HG03442 (cell line): ENCODE measurements around the gene RERE.

Experiments
- ATAC-seq: cut with Tn5 transposase; IDR thresholded peaks from one replicate; pipeline ENCODE4 v1.9.1; 2021; ENCODE audit warnings: mild to moderate bottlenecking, moderate library complexity; ENCODE audit not compliant: unreplicated experiment

The RERE gene

GRCh38 chr1:8438489-8438888 lies 379.0 kb downstream of the RERE start:
- ATAC-seq = no peak

GRCh38 chr1:8437347-8437746 lies 380.1 kb downstream of the RERE start:
- no peak for ATAC-seq

GRCh38 chr1:8435569-8436071 lies 381.8 kb downstream of the RERE start:
- ATAC-seq = no peak

- ATAC-seq = no peak
These were observed 383.3 kb downstream of the RERE start for GRCh38 chr1:8434101-8434500.

GRCh38 chr1:8431784-8432183 lies 385.7 kb downstream of the RERE start:
- ATAC-seq = no peak

- no peak for ATAC-seq
These were observed 386.4 kb downstream of the RERE start for GRCh38 chr1:8431019-8431418.

GRCh38 chr1:8430476-8430875 lies 387.0 kb downstream of the RERE start:
- ATAC-seq = no peak

GRCh38 chr1:8429549-8430110 lies 387.8 kb downstream of the RERE start:
- ATAC-seq = no peak

- no peak for ATAC-seq
These were observed 389.0 kb downstream of the RERE start for GRCh38 chr1:8428441-8428840.

GRCh38 chr1:8427986-8428385 lies 389.5 kb downstream of the RERE start:
- no peak for ATAC-seq

- peak; percentile 51 for ATAC-seq
These were observed 389.9 kb downstream of the RERE start for GRCh38 chr1:8427493-8427892.

- no peak for ATAC-seq
These were observed 390.4 kb downstream of the RERE start for GRCh38 chr1:8426996-8427395.

GRCh38 chr1:8425781-8426161 lies 391.7 kb downstream of the RERE start:
- ATAC-seq = no peak

- ATAC-seq = no peak
These were observed 392.2 kb downstream of the RERE start for GRCh38 chr1:8425150-8425780.

GRCh38 chr1:8424539-8425116 lies 392.8 kb downstream of the RERE start:
- no peak for ATAC-seq

GRCh38 chr1:8423692-8424538 lies 393.5 kb downstream of the RERE start:
- no peak for ATAC-seq

GRCh38 chr1:8423269-8423691 lies 394.2 kb downstream of the RERE start:
- ATAC-seq = no peak

GRCh38 chr1:8422510-8423268 lies 394.8 kb downstream of the RERE start:
- no peak for ATAC-seq

- ATAC-seq = no peak
These were observed 395.7 kb downstream of the RERE start for GRCh38 chr1:8421721-8422120.

- ATAC-seq = no peak
These were observed 397.1 kb downstream of the RERE start for GRCh38 chr1:8420318-8420717.

GRCh38 chr1:8419861-8420260 lies 397.6 kb downstream of the RERE start:
- no peak for ATAC-seq
